Central memory CD8-positive, alpha-beta T cell (primary cell): ENCODE data around the gene ZCCHC18.
"Not testable (repeated sequence)": the region's sequence is repeated elsewhere in the genome, so short reads cannot be mapped to it uniquely, and the experiment has no call there.

ENCODE experiments used
- ATAC-seq: fragments of 150-1000 bp; cut with Tn5 transposase; replicated peaks from 2 replicates; pipeline ENCODE4 v1.10.0; 2022; ENCODE audit warnings: mild to moderate bottlenecking, moderate FRiP score, moderate number of reproducible peaks; ENCODE audit not compliant: poor library complexity, severe bottlenecking; ENCODE audit errors: extremely low read depth
- DNase-seq, 2 donors: peaks; one replicate each; pipeline ENCODE4 v3.0.0; 2021; ENCODE audit warnings: low spot score in 2 of 2
- H3K27ac Mint-ChIP-seq: one replicate; pipeline ENCODE4 v1.8.0; 2022; ENCODE audit warnings: low read depth, mild to moderate bottlenecking, moderate library complexity, mixed read lengths
- H3K27me3 Mint-ChIP-seq: one replicate; pipeline ENCODE4 v1.8.0; 2022; ENCODE audit warnings: mixed read lengths
- H3K36me3 Mint-ChIP-seq: one replicate; pipeline ENCODE4 v1.8.0; 2022; ENCODE audit warnings: mild to moderate bottlenecking, moderate library complexity, mixed read lengths; ENCODE audit not compliant: insufficient read depth
- H3K4me1 Mint-ChIP-seq: one replicate; pipeline ENCODE4 v1.8.0; 2022; ENCODE audit warnings: mixed read lengths
- H3K4me3 Mint-ChIP-seq: one replicate; pipeline ENCODE4 v1.8.0; 2022; ENCODE audit warnings: mild to moderate bottlenecking, moderate library complexity, mixed read lengths
- H3K9me3 Mint-ChIP-seq: one replicate; pipeline ENCODE4 v1.8.0; 2022; ENCODE audit warnings: mixed read lengths

Gene ZCCHC18

DNA sequence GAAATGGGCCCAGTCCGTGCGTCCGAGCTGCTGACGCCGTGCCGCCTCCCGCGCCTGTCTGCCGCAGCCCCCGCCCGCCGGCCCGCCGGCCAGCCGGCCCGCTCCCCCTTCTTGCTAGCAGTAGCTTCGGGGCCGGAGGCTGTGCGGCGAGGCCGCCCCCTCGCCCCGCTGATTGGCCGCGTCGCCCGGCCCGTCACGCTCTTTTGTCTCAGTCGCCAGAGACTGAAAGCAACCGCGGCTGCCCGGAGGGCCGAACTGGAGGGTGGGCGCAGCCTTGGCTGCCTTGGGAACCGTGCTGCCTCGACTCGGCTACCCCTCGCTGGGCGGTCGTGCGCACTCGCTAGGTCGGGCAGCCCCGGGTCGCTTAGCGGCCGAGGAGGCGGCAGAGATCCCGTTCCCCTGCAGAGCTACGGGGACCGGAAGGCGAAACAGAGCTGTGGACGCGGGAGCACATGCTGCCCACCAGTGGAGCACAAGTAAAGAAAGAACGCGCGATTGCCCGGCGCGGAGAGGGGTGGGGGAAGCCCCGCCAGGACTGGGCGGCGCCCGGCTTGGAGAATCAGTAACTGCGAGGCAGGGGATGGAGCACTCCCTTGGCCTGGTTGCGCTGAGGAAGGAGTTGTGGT lies at the start of gene ZCCHC18:
ZCCHC18 (plus strand) TSS at position 198 of the 626 bp plus-strand sequence. CDS start 1,589 bp downstream, outside the sequence.
- DNase-seq, result peak in 1 of 2 donors; percentile 9
- Mint-ChIP-seq H3K36me3 (peaks cover 7% of the 10 kb centered on the region), H3K9me3 (no peaks in the 10 kb centered on the region)

DNA sequence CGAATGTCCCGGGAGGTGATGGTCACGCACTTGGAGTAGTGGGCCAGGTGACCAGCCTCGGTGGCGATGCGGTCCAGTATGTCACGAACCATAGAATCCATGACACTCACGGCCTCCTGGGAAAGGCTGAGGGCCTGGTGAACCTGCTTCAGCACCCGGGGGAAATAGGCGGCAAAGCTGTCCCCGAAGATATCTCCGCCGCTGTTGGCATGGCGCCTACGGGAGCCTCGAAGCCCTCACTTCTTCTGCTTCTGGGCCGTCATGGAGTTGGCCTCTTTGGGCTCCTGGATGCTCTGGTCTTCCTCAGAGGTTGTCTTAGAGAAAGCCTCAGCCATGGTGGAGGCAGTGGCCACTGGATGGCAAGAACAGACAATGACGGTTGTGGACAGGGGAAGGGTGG lies 49.7 kb upstream of the ZCCHC18 start:
- H3K36me3 Mint-ChIP-seq, H3K27me3 Mint-ChIP-seq, DNase-seq, H3K4me3 Mint-ChIP-seq, H3K9me3 Mint-ChIP-seq, ATAC-seq, H3K4me1 Mint-ChIP-seq, H3K27ac Mint-ChIP-seq: not testable (repeated sequence)

More for the DNA sequence above, at the start of gene ZCCHC18:
- peak within 1 kb of the TSS; percentile 90 for H3K27ac Mint-ChIP-seq
- H3K4me3 Mint-ChIP-seq, result peak within 1 kb of the TSS; percentile 94
- ATAC-seq, result peak; percentile 12
- peaks cover 44% of the 10 kb centered on the region for H3K4me1 Mint-ChIP-seq
- H3K27me3 Mint-ChIP-seq, result no peaks in the 10 kb centered on the region

DNA sequence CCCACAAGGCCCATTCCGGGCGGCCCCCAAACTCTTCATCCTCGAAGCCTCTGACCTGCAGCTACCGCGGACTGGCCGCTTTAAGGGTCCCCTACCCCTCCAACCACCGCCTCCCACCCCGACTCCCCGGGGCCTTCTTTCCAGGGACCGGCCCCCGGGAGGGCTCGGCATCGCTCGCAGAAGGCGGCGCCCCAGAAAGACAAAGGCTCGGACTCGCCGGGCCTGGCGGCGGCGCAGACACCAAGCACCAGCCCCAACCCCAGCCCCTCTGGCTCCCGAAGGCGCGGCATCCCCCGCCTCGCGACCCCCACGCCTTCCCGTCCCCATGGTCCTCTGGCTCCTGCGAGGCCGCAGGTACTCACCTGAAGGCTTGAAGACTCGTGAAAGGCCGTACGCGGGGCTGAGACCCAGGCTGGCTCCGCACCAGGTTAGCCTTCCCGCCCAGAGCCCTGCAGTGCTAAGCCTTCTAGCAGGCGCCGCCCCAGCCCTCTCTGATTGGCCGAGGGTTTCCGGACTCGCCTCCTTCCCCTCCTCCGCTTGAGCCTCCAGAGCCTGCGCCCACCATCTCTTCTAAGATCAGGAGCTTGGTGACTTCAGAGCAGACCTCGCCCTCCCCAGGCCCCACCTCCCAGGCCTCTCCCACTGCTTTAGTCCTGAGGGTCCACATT lies 36.4 kb upstream of the ZCCHC18 start, which contains the start of gene TMSB15C:
TMSB15C (minus strand) TSS at position 459 of the 668 bp plus-strand sequence.
- not testable (repeated sequence) for DNase-seq, H3K36me3 Mint-ChIP-seq, H3K27me3 Mint-ChIP-seq, H3K4me1 Mint-ChIP-seq, H3K9me3 Mint-ChIP-seq, H3K4me3 Mint-ChIP-seq, H3K27ac Mint-ChIP-seq
- ATAC-seq, result peak; percentile 87

DNA sequence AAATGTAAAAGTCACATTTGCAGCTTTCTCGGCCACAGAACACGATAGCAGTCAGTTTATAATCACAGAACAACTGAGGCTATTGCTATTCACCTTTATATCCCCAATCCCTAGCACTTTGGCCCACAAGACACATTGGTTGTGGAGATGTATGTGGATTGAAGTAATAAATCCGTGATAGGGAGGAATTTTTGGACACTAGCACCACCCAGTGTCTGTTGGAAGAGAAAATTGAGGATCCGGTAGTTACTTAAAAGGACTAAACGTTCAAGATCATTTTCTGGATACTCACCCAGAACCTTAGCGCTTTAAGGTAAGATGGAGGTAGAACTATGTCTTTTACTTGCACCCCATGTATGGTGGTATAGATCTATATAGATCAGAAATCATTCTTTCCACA lies 34.5 kb upstream of the ZCCHC18 start:
- H3K27me3 Mint-ChIP-seq, H3K9me3 Mint-ChIP-seq: not testable (repeated sequence)

DNA sequence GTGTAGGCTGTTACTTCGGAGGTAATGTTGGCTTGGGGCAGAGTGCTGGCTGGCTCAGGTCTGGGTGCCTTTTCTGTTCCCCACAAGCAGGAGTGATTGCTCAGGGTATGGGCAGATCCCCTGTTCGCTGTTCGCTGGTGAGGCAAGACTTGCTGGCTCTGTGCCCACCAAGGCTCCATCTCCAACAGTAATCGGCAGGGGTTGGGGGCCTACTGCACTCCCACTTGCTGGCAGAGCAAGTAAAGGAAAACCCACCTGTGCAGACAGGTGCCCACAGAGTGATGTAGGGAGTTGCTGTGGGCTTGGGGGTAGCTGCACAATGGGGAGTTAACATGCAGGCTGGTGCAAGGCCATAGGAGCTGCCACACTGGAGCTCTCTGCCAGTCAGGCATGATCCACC lies 28.3 kb upstream of the ZCCHC18 start:
- peaks cover 12% of the 10 kb centered on the region for H3K27me3 Mint-ChIP-seq
- H3K9me3 Mint-ChIP-seq, result no peaks in the 10 kb centered on the region
- no peak for DNase-seq
- no peaks in the 10 kb centered on the region for H3K4me1 Mint-ChIP-seq
- H3K36me3 Mint-ChIP-seq, result no peaks in the 10 kb centered on the region
- ATAC-seq, result no peak
- H3K4me3 Mint-ChIP-seq, result no peak overlapping the region
- H3K27ac Mint-ChIP-seq, result no peak overlapping the region

More for the DNA sequence above, 34.5 kb upstream of the ZCCHC18 start:
- not testable (repeated sequence) for ATAC-seq, H3K4me3 Mint-ChIP-seq, H3K27ac Mint-ChIP-seq, DNase-seq, H3K4me1 Mint-ChIP-seq, H3K36me3 Mint-ChIP-seq

DNA sequence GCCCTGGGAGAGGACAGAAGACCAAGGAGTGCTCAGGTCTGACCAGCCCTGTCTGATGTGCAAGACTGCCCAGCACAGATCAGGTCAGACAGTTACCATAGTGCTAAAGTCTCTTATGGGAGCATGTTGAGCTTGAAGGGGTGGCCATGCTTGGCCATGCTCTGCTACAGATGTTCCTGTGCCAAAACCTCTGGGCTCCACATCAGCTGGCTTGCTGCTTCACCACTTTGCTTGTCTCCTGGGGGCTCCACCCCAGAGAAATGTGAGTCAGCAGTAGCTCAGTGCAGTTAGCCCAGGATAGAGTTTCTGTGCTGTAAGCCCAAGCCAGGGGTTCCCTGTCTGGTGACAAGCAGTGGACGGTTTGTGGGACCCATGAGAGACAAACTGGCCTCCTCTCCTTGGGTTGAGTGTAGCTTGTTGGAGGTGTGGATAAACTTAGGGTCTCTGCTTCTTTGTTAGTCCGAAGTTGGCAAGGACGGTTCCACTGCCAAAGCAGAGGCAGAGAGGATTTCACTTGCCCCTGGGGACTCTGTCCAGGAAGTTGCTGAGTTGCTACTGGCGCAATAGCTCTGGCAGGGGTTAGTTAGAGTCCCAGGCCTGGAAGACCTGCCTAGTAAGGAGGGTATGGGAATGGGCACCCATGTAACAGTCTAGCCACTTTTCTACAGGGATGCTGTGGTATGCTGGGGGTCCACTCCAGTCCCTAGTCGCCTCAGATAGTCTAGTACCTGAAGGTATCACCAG lies 27.6 kb upstream of the ZCCHC18 start:
- H3K27me3 Mint-ChIP-seq, result peaks cover 12% of the 10 kb centered on the region

DNA sequence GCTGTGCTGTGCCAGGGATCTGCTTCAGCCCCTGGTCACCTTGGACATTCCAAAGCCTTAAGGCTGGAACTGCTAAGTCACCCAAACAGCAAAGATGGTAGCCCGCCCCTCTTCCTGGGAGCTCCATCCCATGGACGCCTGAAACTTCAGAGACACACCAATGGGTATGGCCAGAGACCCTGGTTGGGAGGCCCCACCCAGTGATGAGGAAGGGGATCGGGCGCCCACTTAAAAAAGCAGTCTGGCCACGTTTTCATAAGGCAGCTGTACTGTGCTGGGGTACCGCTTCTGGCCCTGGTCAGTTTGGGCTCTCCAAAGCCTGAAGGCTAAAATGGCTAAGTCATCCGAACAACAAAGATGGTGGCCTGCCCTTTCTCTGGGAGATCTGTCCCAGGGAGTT lies 26.8 kb upstream of the ZCCHC18 start:
- Mint-ChIP-seq H3K27me3 (peaks cover 12% of the 10 kb centered on the region), H3K4me1 (no peaks in the 10 kb centered on the region), H3K4me3 (no peak overlapping the region), H3K27ac (no peak overlapping the region), H3K9me3 (no peaks in the 10 kb centered on the region), H3K36me3 (no peaks in the 10 kb centered on the region)
- DNase-seq (no peak), ATAC-seq (no peak)

More for the DNA sequence above, 27.6 kb upstream of the ZCCHC18 start:
- no peak overlapping the region for H3K27ac Mint-ChIP-seq
- ATAC-seq (no peak), DNase-seq (no peak)
- H3K9me3 Mint-ChIP-seq, result no peaks in the 10 kb centered on the region
- H3K4me1 Mint-ChIP-seq, result no peaks in the 10 kb centered on the region
- no peaks in the 10 kb centered on the region for H3K36me3 Mint-ChIP-seq
- H3K4me3 Mint-ChIP-seq, result no peak overlapping the region

DNA sequence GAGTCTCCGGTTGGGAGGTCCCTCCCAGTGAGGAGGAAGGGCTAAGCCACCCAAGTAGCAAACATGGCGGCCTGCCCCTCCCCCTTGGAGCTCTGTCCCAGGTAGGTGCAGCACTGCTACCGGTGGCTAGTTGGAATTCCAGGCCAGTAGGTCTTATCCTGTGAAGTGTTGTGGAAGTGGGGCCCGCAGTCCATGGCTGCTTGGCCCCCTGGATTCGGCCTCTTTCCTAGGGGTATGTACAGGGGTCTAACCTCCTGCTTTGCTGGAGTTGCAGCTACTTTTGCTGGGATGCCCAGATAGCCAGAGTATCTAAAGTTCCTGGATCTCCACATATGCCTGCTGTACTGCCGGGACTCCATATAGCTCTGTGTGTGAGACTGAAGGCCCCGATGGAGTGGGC lies 26.4 kb upstream of the ZCCHC18 start:
- no peak overlapping the region for H3K4me3 Mint-ChIP-seq
- H3K4me1 Mint-ChIP-seq, result no peaks in the 10 kb centered on the region
- H3K27me3 Mint-ChIP-seq, result peaks cover 12% of the 10 kb centered on the region
- DNase-seq, result no peak
- no peaks in the 10 kb centered on the region for H3K36me3 Mint-ChIP-seq
- no peak overlapping the region for H3K27ac Mint-ChIP-seq
- ATAC-seq, result no peak
- no peaks in the 10 kb centered on the region for H3K9me3 Mint-ChIP-seq

DNA sequence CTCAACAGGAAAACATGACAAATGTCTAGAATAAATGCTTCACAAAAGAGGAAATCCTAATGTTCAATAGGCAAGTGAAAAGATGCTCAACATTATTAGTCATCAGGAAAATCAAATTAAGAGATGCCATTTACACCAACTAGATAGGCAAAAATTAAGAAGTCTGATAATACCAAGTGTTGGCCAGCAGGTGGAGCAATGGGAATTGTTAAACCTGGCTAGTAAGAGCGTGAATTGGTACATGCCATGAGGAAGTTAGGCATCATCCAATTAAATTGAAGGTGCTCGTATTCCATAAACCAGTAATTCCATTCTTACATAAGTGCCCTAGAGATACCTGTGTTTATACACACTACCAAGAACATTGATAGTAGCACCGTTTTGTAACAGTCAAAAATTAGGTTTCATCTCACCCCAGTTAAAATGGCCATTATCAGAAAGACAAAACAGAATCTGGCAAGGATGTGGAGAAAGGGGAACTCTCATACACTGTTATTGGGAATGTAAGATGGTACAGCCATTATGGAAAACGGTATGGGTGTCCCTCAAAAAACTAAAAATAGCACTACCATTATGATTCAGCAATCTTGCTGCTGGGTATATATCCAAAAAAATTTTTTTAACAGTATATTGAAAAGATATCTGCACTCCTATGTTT lies 14.0 kb upstream of the ZCCHC18 start:
- Mint-ChIP-seq H3K27me3 (no peaks in the 10 kb centered on the region), H3K9me3 (no peaks in the 10 kb centered on the region), H3K36me3 (peaks cover 5% of the 10 kb centered on the region), H3K4me3 (no peak overlapping the region), H3K4me1 (peaks cover 6% of the 10 kb centered on the region), H3K27ac (no peak overlapping the region)
- ATAC-seq, result peak; percentile 43
- DNase-seq, result peak in 1 of 2 donors; percentile 38

DNA sequence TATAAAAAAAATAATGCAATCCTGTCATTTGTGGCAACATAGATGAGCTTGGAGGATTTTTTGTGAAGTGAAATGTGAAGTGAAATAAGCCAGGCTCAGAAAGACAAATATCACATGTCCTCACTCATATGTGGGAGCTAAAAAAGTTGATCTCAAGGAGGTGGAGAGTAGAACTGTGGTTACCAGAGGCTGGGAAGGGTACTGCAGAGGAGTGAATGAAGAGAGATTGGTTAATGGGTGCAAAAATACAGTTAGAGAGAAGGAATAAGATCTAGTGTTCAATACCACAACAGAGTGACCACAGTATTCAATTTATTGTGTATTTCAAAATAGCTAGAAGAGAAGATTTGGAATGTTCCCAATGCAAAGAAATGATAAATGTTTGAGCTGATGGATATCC lies 13.4 kb upstream of the ZCCHC18 start:
- DNase-seq (no peak), ATAC-seq (peak; percentile 46)
- H3K27ac Mint-ChIP-seq, result no peak overlapping the region
- no peaks in the 10 kb centered on the region for H3K27me3 Mint-ChIP-seq
- no peaks in the 10 kb centered on the region for H3K9me3 Mint-ChIP-seq
- H3K4me3 Mint-ChIP-seq, result no peak overlapping the region
- peaks cover 6% of the 10 kb centered on the region for H3K4me1 Mint-ChIP-seq
- H3K36me3 Mint-ChIP-seq, result peaks cover 5% of the 10 kb centered on the region

DNA sequence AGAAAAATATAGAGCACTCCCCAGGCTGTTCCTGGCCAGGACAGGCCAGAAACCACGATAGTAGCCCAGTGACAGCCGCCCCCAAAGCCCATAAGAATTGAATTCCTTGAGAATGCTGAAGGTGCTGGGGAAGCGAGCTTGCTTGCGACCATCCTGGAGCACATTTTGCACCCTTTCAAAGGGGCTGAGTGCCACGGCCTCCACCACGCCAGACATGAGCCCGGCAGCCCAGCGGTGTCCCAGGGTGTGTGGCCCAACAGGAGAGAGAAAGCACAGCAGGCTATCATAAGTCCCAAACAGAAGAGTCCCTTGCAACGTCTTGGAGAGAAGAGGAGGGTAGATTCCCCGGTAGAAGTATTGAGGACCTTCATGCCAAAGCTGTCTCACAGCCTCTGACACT lies 7.6 kb upstream of the ZCCHC18 start:
- H3K27ac Mint-ChIP-seq, result no peak overlapping the region
- no peak overlapping the region for H3K4me3 Mint-ChIP-seq
- DNase-seq (no peak), ATAC-seq (no peak)
- H3K4me1 Mint-ChIP-seq, result peaks cover 32% of the 10 kb centered on the region
- peaks cover 5% of the 10 kb centered on the region for H3K36me3 Mint-ChIP-seq
- H3K27me3 Mint-ChIP-seq, result no peaks in the 10 kb centered on the region
- no peaks in the 10 kb centered on the region for H3K9me3 Mint-ChIP-seq
